Ishikawa (cell line): Measurements from ENCODE around the gene TBC1D22A.

Source experiments
- CEBPB ChIP-seq: IDR thresholded peaks from 2 replicates; pipeline ENCODE4 v1.6.1; 2012
- CREB1 ChIP-seq: IDR thresholded peaks from 2 replicates; pipeline ENCODE4 v1.6.1; 2012; ENCODE audit warnings: low read depth
- EGR1 ChIP-seq: IDR thresholded peaks from 2 replicates; pipeline ENCODE4 v1.6.1; 2012
- EP300 ChIP-seq: IDR thresholded peaks from 2 replicates; pipeline ENCODE4 v1.6.1; 2012; ENCODE audit warnings: borderline replicate concordance
- FOXM1 ChIP-seq: IDR thresholded peaks from 2 replicates; pipeline ENCODE4 v1.6.1; 2012; ENCODE audit warnings: low read depth, borderline replicate concordance
- NFIC ChIP-seq: IDR thresholded peaks from 2 replicates; pipeline ENCODE4 v1.6.1; 2012
- RAD21 ChIP-seq: IDR thresholded peaks from 2 replicates; pipeline ENCODE4 v1.6.1; 2012; ENCODE audit warnings: low read depth
- TCF12 ChIP-seq: IDR thresholded peaks from 2 replicates; pipeline ENCODE4 v1.6.1; 2012; ENCODE audit warnings: low read depth
- TEAD4 ChIP-seq: IDR thresholded peaks from 2 replicates; pipeline ENCODE4 v1.6.1; 2012
- YY1 ChIP-seq: IDR thresholded peaks from 2 replicates; pipeline ENCODE4 v1.6.1; 2012; ENCODE audit warnings: low read depth
- ZBTB7A ChIP-seq: IDR thresholded peaks from 2 replicates; pipeline ENCODE4 v1.6.1; 2012; ENCODE audit warnings: low read depth
- TF ChIP-seq, protein P1 (sequence below): IDR thresholded peaks from 2 replicates; pipeline ENCODE4 v1.6.1; 2012
- TF ChIP-seq, protein P2 (sequence below): IDR thresholded peaks from 2 replicates; pipeline ENCODE4 v1.6.1; 2012
- TF ChIP-seq, protein P3 (sequence below): IDR thresholded peaks from 2 replicates; pipeline ENCODE4 v1.6.1; 2012; ENCODE audit warnings: low read depth, mild to moderate bottlenecking

Gene TBC1D22A

DNA sequence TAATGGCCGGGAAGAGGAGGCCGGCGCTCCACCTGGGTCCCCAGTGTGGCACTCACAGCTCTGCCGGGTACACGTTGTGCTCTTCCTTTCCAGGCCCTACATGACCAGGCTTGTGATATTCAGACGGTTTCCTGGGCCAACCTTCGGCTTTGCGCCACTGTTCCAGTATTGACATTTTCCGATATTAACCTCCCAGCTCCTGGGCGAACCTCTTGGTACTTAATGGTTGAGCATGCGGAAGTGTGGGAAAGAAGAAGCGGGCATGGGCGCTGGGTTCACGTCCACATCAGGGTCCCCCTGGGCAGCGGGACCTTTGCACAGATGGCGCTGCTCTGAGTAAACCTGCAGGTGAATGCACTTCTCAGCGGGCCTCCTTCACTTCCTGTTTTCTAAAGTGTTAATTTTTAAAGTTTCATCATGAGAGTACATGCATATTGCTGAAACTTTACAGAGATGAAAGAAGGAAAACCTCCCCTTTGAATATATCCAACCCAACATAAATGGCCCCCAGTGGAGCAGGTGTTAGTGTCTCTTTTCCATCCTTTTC, 286.7 kb downstream of the TBC1D22A start:
- TF ChIP-seq RAD21, result no peak
- TF ChIP-seq, protein P1, sequence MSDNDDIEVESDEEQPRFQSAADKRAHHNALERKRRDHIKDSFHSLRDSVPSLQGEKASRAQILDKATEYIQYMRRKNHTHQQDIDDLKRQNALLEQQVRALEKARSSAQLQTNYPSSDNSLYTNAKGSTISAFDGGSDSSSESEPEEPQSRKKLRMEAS, result no peak
- TF ChIP-seq EGR1, result no peak
- TF ChIP-seq YY1, result no peak
- TF ChIP-seq, protein P2, sequence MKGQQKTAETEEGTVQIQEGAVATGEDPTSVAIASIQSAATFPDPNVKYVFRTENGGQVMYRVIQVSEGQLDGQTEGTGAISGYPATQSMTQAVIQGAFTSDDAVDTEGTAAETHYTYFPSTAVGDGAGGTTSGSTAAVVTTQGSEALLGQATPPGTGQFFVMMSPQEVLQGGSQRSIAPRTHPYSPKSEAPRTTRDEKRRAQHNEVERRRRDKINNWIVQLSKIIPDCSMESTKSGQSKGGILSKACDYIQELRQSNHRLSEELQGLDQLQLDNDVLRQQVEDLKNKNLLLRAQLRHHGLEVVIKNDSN, result no peak
- no peak for TF ChIP-seq TCF12

DNA sequence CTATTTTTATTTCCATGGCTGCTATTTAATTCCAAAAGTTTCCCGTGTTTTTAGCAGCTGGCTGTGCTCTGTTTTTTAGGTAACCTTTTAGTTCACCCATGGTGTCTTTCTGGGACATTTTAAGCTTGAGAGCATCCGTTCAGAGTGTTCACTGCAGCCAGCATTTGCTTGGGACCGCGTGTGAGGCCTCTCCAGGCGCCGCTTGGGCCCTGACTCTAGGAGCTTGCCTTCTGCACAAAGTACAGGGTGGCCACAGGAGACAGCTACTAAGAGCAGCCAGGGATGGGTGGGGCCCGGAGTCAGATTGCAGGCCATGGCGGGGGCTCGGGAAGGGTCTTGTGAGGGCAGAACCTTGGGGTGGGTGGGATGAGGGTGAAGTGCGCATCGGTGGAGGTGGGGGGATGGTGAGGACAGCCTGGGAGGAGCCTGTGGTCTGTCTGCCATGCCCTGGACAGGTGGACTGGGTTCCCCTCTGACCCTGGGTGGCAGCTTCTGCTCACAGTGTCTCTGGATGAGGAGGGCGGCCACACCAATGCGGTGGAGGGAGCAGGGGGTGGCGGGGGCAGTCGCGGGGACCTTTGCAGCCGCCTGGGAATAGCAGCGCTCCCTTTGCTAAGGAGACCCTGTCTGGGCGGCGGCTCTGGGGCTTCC, 288.1 kb downstream of the TBC1D22A start:
- no peak for TF ChIP-seq FOXM1
- no peak for TF ChIP-seq CEBPB
- no peak for TF ChIP-seq CREB1
- TF ChIP-seq, protein P2, result no peak
- TF ChIP-seq, protein P3, sequence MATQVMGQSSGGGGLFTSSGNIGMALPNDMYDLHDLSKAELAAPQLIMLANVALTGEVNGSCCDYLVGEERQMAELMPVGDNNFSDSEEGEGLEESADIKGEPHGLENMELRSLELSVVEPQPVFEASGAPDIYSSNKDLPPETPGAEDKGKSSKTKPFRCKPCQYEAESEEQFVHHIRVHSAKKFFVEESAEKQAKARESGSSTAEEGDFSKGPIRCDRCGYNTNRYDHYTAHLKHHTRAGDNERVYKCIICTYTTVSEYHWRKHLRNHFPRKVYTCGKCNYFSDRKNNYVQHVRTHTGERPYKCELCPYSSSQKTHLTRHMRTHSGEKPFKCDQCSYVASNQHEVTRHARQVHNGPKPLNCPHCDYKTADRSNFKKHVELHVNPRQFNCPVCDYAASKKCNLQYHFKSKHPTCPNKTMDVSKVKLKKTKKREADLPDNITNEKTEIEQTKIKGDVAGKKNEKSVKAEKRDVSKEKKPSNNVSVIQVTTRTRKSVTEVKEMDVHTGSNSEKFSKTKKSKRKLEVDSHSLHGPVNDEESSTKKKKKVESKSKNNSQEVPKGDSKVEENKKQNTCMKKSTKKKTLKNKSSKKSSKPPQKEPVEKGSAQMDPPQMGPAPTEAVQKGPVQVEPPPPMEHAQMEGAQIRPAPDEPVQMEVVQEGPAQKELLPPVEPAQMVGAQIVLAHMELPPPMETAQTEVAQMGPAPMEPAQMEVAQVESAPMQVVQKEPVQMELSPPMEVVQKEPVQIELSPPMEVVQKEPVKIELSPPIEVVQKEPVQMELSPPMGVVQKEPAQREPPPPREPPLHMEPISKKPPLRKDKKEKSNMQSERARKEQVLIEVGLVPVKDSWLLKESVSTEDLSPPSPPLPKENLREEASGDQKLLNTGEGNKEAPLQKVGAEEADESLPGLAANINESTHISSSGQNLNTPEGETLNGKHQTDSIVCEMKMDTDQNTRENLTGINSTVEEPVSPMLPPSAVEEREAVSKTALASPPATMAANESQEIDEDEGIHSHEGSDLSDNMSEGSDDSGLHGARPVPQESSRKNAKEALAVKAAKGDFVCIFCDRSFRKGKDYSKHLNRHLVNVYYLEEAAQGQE, result no peak
- no peak for TF ChIP-seq TCF12
- TF ChIP-seq EP300, result no peak
- no peak for TF ChIP-seq ZBTB7A

DNA sequence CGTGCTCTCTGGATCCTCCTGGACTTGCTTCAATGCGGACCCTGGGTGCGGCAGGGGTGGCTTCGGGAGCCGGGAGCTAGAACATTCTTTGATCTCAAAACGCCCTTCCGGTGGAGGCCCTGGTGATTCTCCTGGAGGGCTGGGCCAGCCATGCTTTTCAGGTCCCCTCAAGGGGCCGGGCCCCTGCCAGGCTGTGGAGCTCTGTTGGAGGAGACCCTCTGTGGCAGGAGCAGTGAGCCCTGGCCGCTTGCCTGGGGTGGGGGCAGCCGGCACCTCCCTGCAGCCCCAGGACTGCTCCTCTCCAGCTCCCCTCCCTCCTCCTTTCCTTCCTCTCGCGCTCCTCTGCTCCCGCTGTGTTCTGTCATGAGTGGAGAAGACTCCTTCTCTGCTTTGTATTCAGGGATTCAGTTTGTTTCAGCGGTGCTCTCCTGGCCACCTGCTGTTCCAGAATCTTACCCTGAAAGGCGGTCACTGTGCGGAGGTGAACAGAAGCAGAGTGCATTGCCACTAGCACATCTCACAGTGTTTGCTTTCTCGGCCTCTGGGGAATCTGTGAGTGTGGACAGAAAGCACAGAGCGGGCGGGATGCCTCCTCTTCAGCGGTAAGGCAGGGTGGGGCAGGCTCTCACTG, 289.1 kb downstream of the TBC1D22A start:
- TF ChIP-seq TEAD4 (no peak), FOXM1 (no peak), NFIC (no peak)
- TF ChIP-seq, protein P3, result no peak
- TF ChIP-seq, protein P2, result no peak

DNA sequence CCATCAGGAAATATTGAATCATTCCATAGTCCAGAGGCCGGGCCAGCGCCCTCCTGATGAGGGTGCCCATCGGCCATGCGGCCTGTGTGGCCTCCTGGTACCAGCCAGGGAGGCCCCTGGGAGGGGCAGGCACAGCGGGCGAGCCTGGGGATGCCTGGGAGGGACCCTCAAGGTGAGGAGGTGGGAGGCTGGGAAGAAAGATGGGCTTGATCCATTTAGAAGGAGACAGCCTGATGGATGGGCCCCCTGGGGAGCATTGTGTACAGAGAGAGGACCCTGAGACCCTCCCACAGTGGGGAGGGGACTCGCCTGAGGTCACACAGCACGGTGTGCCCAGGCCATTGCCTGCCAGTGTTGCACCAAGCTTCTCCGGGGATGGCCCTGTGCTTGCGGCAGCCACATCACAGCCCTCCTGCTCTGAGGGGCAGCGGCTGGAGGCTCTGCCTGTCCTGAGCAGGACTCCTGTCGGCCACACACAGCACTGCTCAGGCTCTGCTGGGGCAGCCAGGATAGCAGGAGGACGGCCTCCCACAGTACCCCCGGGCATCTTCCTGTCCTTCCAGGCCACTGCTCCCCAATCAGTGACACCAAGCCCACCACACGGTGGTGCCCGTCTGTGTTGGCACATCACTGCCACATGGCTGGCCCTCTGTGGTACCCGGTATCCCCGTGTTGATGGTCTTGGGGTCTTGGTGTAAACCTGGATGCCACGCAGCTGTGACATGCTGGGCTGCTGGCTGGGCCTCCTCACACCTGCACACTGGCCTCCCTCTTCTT, 290.0 kb downstream of the TBC1D22A start:
- TF ChIP-seq, protein P3, result no peak
- TF ChIP-seq CEBPB, result no peak
- TF ChIP-seq EP300, result no peak
- TF ChIP-seq NFIC, result no peak
- TF ChIP-seq ZBTB7A, result no peak
- no peak for TF ChIP-seq CREB1
- no peak for TF ChIP-seq TEAD4
- no peak for TF ChIP-seq FOXM1
- no peak for TF ChIP-seq RAD21
- no peak for TF ChIP-seq EGR1
- no peak for TF ChIP-seq TCF12
- no peak for TF ChIP-seq YY1
- TF ChIP-seq, protein P2, result no peak
